Caco-2 (cell line): ENCODE data around the gene PLPPR1. TPM values are rescaled to one million over a fixed set of nuclear protein-coding genes. Genes with fewer than 3 reads are reported as not detected.

Source experiments
- BruUV-seq: library from RNA; stranded (reverse); fragments of 400-500 nt; replicated peaks from 2 replicates; lab custom pipeline; 2021; lab: Mats Ljungman, UMichigan
- CTCF ChIA-PET: fragments of 300-600 bp; sonication (Branson Sonifier 250); formaldehyde crosslinking; loops from one replicate; lab custom pipeline; 2022; ENCODE audit warnings: antibody characterized with exemption; lab: Charles Lee
- POLR2A ChIA-PET: fragments of 300-600 bp; sonication (Branson Sonifier 250); formaldehyde crosslinking; loops from one replicate; lab custom pipeline; 2022; ENCODE audit warnings: antibody characterized with exemption; lab: Charles Lee
- DNase-seq, 2 experiments: peaks; one replicate each; pipeline versions ENCODE4 v3.0.0 to v3.0.0-alpha.2; 2020 to 2022
- H3K27me3 ChIP-seq: replicated peaks from 2 replicates; pipeline ENCODE4 v1.6.0; 2011; ENCODE audit warnings: low read length; ENCODE audit not compliant: control insufficient read depth, insufficient read depth
- H3K36me3 ChIP-seq: 2 replicates; pipeline ENCODE4 v1.5.1; 2011; ENCODE audit warnings: low read length; ENCODE audit not compliant: control insufficient read depth, insufficient read depth
- H3K4me1 ChIP-seq: fragments of 250-450 bp; sonication (Bioruptor Pico); 2 replicates; pipeline ENCODE4 v1.5.1; 2020; ENCODE audit warnings: mild to moderate bottlenecking
- H3K4me3 ChIP-seq: 2 replicates; pipeline ENCODE4 v1.5.1; 2011; ENCODE audit warnings: low read depth, mild to moderate bottlenecking, control low read depth, low read length
- H3K9me3 ChIP-seq: fragments of 250-450 bp; sonication (Bioruptor Pico); 2 replicates; pipeline ENCODE4 v1.5.1; 2020; ENCODE audit warnings: mild to moderate bottlenecking, moderate library complexity
- H3K27ac Mint-ChIP-seq: one replicate; pipeline ENCODE4 v1.8.0; 2022; ENCODE audit warnings: mixed read lengths; ENCODE audit not compliant: unreplicated experiment
- H3K27me3 Mint-ChIP-seq: one replicate; pipeline ENCODE4 v1.8.0; 2022; ENCODE audit warnings: mixed read lengths; ENCODE audit not compliant: insufficient read depth, unreplicated experiment
- H3K36me3 Mint-ChIP-seq: one replicate; pipeline ENCODE4 v1.8.0; 2022; ENCODE audit warnings: mild to moderate bottlenecking, mixed read lengths; ENCODE audit not compliant: insufficient read depth, unreplicated experiment
- H3K4me1 Mint-ChIP-seq: one replicate; pipeline ENCODE4 v1.8.0; 2022; ENCODE audit warnings: low read depth, mixed read lengths; ENCODE audit not compliant: unreplicated experiment
- H3K4me3 Mint-ChIP-seq: one replicate; pipeline ENCODE4 v1.8.0; 2022; ENCODE audit warnings: mild to moderate bottlenecking, moderate library complexity, mixed read lengths; ENCODE audit not compliant: unreplicated experiment
- H3K9me3 Mint-ChIP-seq: one replicate; pipeline ENCODE4 v1.8.0; 2022; ENCODE audit warnings: mixed read lengths; ENCODE audit not compliant: unreplicated experiment
- intact Hi-C: fragments of 100-400 bp; cut with micrococcal nuclease; formaldehyde crosslinking; loops from one replicate; pipeline ENCODE4 v1.10.0; 2022; ENCODE audit not compliant: unreplicated experiment
- total RNA-seq: library from RNA; stranded (reverse); gene quantifications from 2 replicates; pipeline ENCODE4 v1.2.3, GENCODE V29; 2022
- TF ChIP-seq, protein P1 (sequence below), 2 experiments: fragments of 200-600 bp in 1 of 2; IDR thresholded peaks; 1 replicate in 1 of 2; 2 replicates in 1 of 2; pipeline versions ENCODE4 v1.5.1 to v1.8.0; 2011 to 2022; ENCODE audit warnings: antibody characterized with exemption in 1 of 2, control low read depth in 1 of 2, inconsistent platforms in 1 of 2, low read depth in 1 of 2, low read length in 1 of 2, mild to moderate bottlenecking in 1 of 2, moderate library complexity in 1 of 2; ENCODE audit not compliant: insufficient read depth in 1 of 2, severe bottlenecking in 1 of 2, unreplicated experiment in 1 of 2

The PLPPR1 gene
- total RNA-seq, 1 experiment from 2014 or later, result not detected

DNA sequence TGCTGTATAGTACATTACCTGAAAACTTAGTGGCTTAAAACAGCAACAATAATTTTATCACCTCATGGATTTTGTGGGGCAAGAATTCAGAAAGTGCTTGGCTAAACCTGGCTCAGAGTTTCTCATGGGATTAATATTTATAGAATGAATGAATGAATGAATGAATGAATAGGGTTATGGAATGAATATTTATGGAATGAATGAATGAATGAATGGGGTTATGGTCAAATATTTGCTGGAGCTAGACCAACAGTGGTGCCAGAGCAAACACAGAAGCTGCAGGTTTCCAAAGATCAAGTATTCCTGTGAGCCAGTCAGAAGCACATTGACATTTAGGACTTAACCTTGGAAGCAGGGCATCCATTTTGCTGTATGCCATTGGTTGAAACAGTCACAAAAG, 35.7 kb downstream of the PLPPR1 start:
- 0 out of 2 replicates have a peak, but pooled peaks cover 7% of the 10 kb centered on the region for H3K4me1 ChIP-seq
- TF ChIP-seq, protein P1, sequence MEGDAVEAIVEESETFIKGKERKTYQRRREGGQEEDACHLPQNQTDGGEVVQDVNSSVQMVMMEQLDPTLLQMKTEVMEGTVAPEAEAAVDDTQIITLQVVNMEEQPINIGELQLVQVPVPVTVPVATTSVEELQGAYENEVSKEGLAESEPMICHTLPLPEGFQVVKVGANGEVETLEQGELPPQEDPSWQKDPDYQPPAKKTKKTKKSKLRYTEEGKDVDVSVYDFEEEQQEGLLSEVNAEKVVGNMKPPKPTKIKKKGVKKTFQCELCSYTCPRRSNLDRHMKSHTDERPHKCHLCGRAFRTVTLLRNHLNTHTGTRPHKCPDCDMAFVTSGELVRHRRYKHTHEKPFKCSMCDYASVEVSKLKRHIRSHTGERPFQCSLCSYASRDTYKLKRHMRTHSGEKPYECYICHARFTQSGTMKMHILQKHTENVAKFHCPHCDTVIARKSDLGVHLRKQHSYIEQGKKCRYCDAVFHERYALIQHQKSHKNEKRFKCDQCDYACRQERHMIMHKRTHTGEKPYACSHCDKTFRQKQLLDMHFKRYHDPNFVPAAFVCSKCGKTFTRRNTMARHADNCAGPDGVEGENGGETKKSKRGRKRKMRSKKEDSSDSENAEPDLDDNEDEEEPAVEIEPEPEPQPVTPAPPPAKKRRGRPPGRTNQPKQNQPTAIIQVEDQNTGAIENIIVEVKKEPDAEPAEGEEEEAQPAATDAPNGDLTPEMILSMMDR (IDR thresholded peaks at IDR 0.05; ENCODE audit: insufficient read depth in 1 of 2, low read depth in 1 of 2, low read length in 1 of 2, severe bottlenecking in 1 of 2, unreplicated experiment in 1 of 2), result no peak
- CTCF ChIA-PET, result no interaction called here
- Mint-ChIP-seq H3K4me1 (no peaks in the 10 kb centered on the region), H3K27me3 (no peaks in the 10 kb centered on the region), H3K36me3 (no peaks in the 10 kb centered on the region), H3K9me3 (no peaks in the 10 kb centered on the region), H3K27ac (no peak overlapping the region), H3K4me3 (no peak overlapping the region)
- BruUV-seq, result no TSS peak
- H3K9me3 ChIP-seq, result no peaks in the 10 kb centered on the region
- no peak overlapping the region for H3K4me3 ChIP-seq
- intact Hi-C loops, result no loop called here
- H3K36me3 ChIP-seq, result no peaks in the 10 kb centered on the region
- no peak for DNase-seq
- no peaks in the 10 kb centered on the region for H3K27me3 ChIP-seq
- POLR2A ChIA-PET, result no interaction called here

DNA sequence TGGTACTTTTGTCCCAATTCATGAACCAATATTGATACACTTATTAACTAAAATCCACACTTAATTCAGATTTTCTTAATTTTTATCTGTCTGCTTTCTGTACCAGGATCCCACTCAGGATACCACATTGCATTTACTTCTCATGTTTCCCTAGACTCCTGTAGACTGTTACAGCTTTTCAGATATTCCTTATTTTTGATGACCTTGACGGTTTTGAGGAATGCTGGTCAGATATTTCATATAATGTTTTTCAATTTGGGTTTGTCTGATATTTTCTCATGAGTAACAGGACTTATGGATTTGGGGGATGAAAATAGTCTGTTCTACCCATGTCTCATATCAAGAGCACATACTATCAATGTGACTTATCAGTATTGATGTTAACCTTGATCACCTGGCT, 37.4 kb downstream of the PLPPR1 start:
- H3K27ac Mint-ChIP-seq, result no peak overlapping the region
- no peaks in the 10 kb centered on the region for H3K9me3 ChIP-seq
- 0 out of 2 replicates have a peak, but pooled peaks cover 7% of the 10 kb centered on the region for H3K4me1 ChIP-seq
- H3K27me3 Mint-ChIP-seq, result no peaks in the 10 kb centered on the region
- BruUV-seq, result no TSS peak
- TF ChIP-seq, protein P1 (IDR thresholded peaks at IDR 0.05; ENCODE audit: insufficient read depth in 1 of 2, low read depth in 1 of 2, low read length in 1 of 2, severe bottlenecking in 1 of 2, unreplicated experiment in 1 of 2), result no peak
- intact Hi-C loops, result no loop called here
- no peak overlapping the region for H3K4me3 ChIP-seq
- no peak for DNase-seq
- H3K4me3 Mint-ChIP-seq, result no peak overlapping the region
- H3K4me1 Mint-ChIP-seq, result no peaks in the 10 kb centered on the region
- no peaks in the 10 kb centered on the region for H3K36me3 ChIP-seq
- ChIA-PET CTCF (no interaction called here), POLR2A (no interaction called here)
- no peaks in the 10 kb centered on the region for H3K27me3 ChIP-seq
- H3K36me3 Mint-ChIP-seq, result no peaks in the 10 kb centered on the region
- H3K9me3 Mint-ChIP-seq, result no peaks in the 10 kb centered on the region

DNA sequence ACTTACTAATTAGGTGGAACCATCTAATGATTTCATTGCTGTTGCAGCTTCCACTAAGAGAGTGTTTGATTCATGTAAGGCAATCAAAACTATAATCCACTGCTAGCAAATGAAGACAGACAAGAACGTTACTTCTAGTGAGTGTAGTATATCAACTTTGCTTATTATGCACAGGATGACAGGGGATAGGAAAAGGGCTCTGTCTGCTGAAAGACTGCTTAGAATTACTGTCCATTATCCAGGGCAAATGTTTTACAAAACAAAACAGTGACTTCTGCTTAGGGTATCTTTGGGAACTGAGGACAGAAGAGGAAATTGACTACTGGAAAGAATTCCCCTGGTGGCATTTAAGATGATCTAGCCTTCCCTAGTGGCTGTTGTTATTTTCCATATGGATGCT, 40.2 kb downstream of the PLPPR1 start:
- no peaks in the 10 kb centered on the region for H3K27me3 ChIP-seq
- H3K9me3 Mint-ChIP-seq, result no peaks in the 10 kb centered on the region
- H3K27me3 Mint-ChIP-seq, result peaks cover 4% of the 10 kb centered on the region
- ChIA-PET POLR2A (no interaction called here), CTCF (no interaction called here)
- no peaks in the 10 kb centered on the region for H3K4me1 Mint-ChIP-seq
- intact Hi-C loops, result no loop called here
- no TSS peak for BruUV-seq
- no peaks in the 10 kb centered on the region for H3K36me3 ChIP-seq
- H3K9me3 ChIP-seq, result no peaks in the 10 kb centered on the region
- DNase-seq, result no peak
- H3K4me3 ChIP-seq, result no peak overlapping the region
- H3K4me3 Mint-ChIP-seq, result no peak overlapping the region
- H3K27ac Mint-ChIP-seq, result no peak overlapping the region
- H3K36me3 Mint-ChIP-seq, result no peaks in the 10 kb centered on the region
- TF ChIP-seq, protein P1 (IDR thresholded peaks at IDR 0.05; ENCODE audit: insufficient read depth in 1 of 2, low read depth in 1 of 2, low read length in 1 of 2, severe bottlenecking in 1 of 2, unreplicated experiment in 1 of 2), result no peak
- no peaks in the 10 kb centered on the region for H3K4me1 ChIP-seq
